Muscle layer of colon (tissue), 2 donors: ENCODE measurements around the gene TRUB2.

Experiments
- H3K27ac ChIP-seq: one replicate; pipeline ENCODE4 v1.7.0; 2013; ENCODE audit warnings: low read depth, mild to moderate bottlenecking, low read length, moderate library complexity
- H3K27me3 ChIP-seq, 2 donors: one replicate each; pipeline ENCODE4 v1.7.0; 2013; ENCODE audit warnings: low read length in 2 of 2, mild to moderate bottlenecking in 2 of 2; ENCODE audit not compliant: insufficient read depth in 2 of 2, control insufficient read depth in 1 of 2
- H3K36me3 ChIP-seq: one replicate; pipeline ENCODE4 v1.7.0; 2013; ENCODE audit warnings: mild to moderate bottlenecking, low read length; ENCODE audit not compliant: insufficient read depth
- H3K4me1 ChIP-seq: one replicate; pipeline ENCODE4 v1.7.0; 2013; ENCODE audit warnings: mild to moderate bottlenecking, low read length; ENCODE audit not compliant: insufficient read depth
- H3K4me3 ChIP-seq, 2 donors: one replicate each; pipeline ENCODE4 v1.7.0; 2013; ENCODE audit warnings: low read length in 2 of 2, low read depth in 1 of 2, mild to moderate bottlenecking in 1 of 2, moderate library complexity in 1 of 2
- H3K9ac ChIP-seq: one replicate; pipeline ENCODE4 v1.7.0; 2013; ENCODE audit warnings: low read length
- H3K9me3 ChIP-seq: one replicate; pipeline ENCODE4 v1.7.0; 2013; ENCODE audit warnings: mild to moderate bottlenecking, low read length
- donor health status: abdominal sarcoma.
- donor health status: Adenocarcinoma of cecum.

TRUB2 gene, protein sequence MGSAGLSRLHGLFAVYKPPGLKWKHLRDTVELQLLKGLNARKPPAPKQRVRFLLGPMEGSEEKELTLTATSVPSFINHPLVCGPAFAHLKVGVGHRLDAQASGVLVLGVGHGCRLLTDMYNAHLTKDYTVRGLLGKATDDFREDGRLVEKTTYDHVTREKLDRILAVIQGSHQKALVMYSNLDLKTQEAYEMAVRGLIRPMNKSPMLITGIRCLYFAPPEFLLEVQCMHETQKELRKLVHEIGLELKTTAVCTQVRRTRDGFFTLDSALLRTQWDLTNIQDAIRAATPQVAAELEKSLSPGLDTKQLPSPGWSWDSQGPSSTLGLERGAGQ

DNA sequence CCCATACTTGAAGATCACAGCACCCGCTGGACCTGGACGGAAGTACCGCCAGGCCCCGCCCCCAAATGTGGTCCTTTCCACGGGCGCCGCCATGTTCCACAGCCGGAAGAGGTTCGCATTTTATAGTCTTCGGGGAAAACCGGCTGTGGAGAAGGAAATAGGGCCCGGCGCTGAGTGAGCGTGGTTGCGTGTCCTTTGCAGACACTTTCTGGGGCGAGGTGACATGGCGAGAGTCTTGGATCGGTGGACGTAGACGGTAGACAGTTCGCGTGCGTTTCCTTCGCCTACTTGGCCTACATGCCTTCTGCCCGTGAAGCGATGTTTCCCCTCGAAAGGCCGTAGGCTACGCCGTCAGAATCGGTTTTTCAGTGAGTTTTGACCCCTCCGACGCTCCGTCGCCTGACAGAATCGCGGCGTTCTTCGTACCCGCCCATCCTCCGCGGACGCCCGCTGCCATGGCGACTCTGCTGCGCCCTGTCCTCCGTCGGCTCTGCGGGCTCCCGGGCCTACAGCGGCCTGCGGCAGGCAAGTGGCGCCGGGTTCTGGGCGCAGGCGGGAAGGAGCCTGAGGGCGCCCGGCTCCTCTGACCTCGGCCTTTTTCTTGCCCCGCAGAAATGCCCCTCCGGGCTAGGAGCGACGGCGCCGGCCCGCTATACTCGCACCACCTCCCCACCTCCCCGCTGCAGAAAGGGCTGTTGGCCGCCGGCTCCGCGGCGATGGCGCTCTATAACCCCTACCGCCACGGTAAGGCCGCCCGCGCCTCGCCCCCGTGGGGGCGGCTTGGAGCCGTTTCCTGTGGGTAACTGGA is at the start of gene TRUB2, which contains the start of gene COQ4:
Gene TRUB2 (minus strand): TSS at position 44 of the 808 bp plus-strand sequence. CDS start 39 bp downstream, at position 5.
Gene COQ4 (plus strand): TSS at position 436 of the 808 bp plus-strand sequence. CDS start 20 bp downstream, at position 456.
- peak within 1 kb of the TSS; percentile 99 for H3K4me3 ChIP-seq
- H3K9ac ChIP-seq, result peak within 1 kb of the TSS; percentile 89
- peaks cover 19% of the 10 kb centered on the region for H3K36me3 ChIP-seq
- H3K4me1 ChIP-seq, result peaks cover 15% of the 10 kb centered on the region
- no peaks in the 10 kb centered on the region for H3K27me3 ChIP-seq
- no peaks in the 10 kb centered on the region for H3K9me3 ChIP-seq
- H3K27ac ChIP-seq, result peak within 1 kb of the TSS; percentile 93

DNA sequence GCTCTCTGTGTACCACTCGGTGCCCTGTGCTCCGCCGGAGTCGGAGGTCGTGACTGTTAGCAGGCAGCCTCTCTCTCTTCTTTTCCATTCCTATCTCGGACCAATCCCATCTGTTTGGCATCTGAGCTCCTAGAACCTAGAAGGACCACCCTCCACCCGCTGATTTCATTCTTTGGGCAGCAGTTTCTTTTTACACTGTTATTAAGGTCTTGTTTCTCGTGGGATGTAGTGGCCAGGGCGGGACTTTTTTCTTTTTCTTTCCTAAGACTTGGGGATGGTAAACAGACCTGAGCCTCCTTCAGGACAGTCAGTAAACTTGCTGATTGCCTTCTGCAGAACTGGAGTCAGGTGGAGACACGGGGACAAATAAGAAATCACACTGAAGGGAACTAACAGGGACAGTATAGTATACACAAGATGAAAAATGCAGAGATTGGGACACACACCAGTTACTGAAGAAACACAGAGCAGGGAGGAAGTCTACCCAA is 49.4 kb upstream of the TRUB2 start:
- peaks cover 6% of the 10 kb centered on the region for H3K36me3 ChIP-seq
- H3K27me3 ChIP-seq, result no peaks in the 10 kb centered on the region
- H3K9ac ChIP-seq, result peak overlapping the region; percentile 90
- H3K9me3 ChIP-seq, result no peaks in the 10 kb centered on the region
- peak overlapping the region; percentile 87 for H3K27ac ChIP-seq
- peak overlapping the region; percentile 88 to 90 for H3K4me3 ChIP-seq
- peaks cover 15% of the 10 kb centered on the region for H3K4me1 ChIP-seq

GRCh38 chr9:128370752-128371629 is 48.7 kb upstream of the TRUB2 start, which contains the start of gene URM1:
Gene URM1 (plus strand): TSS chr9:128371374. CDS start chr9:128371381, 7 bp downstream.
- H3K4me3 ChIP-seq, result peak within 1 kb of the TSS; percentile 88 to 90
- H3K9ac ChIP-seq, result peak within 1 kb of the TSS; percentile 90
- H3K9me3 ChIP-seq, result no peaks in the 10 kb centered on the region
- peaks cover 6% of the 10 kb centered on the region for H3K36me3 ChIP-seq
- peak within 1 kb of the TSS; percentile 87 for H3K27ac ChIP-seq
- peaks cover 15% of the 10 kb centered on the region for H3K4me1 ChIP-seq
- H3K27me3 ChIP-seq, result no peaks in the 10 kb centered on the region

DNA sequence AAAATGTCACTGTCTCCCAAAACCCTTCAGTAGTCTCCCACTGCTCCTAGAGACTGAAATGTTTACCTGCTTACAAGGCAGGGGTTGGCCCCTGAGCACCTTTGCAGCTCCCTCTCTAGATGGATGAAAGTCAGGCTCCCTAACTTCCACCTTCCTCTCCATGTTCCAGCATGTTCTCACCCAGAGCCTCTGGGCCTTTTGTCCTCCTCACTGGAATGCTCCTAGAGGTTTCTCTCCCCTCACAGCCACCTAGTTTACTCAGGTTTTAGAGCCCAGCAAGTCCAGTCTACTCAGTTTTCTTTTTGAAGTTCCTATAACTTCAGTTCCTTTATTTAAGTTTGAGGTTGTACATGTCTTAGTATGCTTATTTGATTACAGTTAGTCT is 48.1 kb upstream of the TRUB2 start:
- no peaks in the 10 kb centered on the region for H3K27me3 ChIP-seq
- peaks cover 6% of the 10 kb centered on the region for H3K36me3 ChIP-seq
- peaks cover 17% of the 10 kb centered on the region for H3K4me1 ChIP-seq
- peak overlapping the region in 1 of 2 donors; percentile 90 for H3K4me3 ChIP-seq
- H3K9ac ChIP-seq, result peak overlapping the region; percentile 78
- H3K27ac ChIP-seq, result peak overlapping the region; percentile 87
- H3K9me3 ChIP-seq, result no peaks in the 10 kb centered on the region

DNA sequence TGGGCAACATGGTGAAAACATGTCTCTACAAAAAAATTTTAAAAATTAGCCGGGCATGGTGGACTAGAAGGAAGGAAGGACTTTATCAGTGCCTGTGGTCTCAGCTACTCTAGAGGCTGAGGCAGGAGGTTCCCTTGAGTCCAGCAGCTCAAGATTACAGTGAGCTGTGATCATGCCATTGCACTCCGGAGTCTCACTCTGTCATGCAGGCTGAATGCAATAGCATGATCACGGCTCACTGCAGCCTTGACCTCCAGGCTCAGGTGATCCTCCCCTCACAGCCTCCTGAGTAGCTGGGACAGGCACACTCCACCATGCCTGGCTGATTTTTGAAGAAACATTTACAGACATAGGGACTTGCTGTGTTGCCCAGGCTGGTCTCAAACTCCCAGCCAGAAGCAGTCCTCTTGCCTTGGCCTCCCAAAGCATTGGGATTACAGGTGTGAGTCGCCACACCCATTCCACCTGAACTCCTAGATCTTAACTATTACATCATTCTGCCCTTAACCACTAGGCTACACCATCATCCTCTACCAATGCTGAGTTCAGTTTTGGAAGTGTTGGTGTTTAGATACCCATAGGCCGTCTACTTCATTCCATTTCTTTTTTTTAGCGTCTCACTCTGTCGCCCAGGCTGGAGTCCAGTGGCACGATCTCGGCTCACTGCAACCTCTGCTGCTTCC is 46.9 kb upstream of the TRUB2 start:
- Histone ChIP-seq H3K27ac (no peak overlapping the region), H3K4me1 (peaks cover 28% of the 10 kb centered on the region), H3K27me3 (no peaks in the 10 kb centered on the region), H3K9ac (no peak overlapping the region), H3K9me3 (no peaks in the 10 kb centered on the region), H3K4me3 (no peak overlapping the region), H3K36me3 (no peaks in the 10 kb centered on the region)

DNA sequence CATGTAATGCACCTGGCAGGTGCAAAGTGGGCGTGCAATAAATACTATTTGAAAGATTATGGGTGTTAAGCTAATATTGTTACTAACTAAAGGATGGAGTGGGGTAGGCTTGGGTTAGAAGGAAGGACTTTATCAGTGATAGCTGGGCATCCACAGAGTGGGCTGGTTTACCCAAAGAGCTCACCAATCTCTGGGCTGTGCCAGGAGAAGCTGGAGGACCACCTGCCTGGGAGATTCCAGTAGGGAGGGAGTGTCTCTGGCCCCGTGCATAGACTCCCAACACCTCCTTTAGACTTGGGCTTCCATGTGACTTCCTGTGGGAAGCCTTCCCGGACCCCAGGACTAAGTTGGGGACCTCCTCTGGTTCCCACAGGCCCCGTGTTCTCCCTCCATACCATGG is 43.3 kb upstream of the TRUB2 start:
- H3K9me3 ChIP-seq, result no peaks in the 10 kb centered on the region
- no peaks in the 10 kb centered on the region for H3K36me3 ChIP-seq
- H3K4me1 ChIP-seq, result peaks cover 30% of the 10 kb centered on the region
- H3K4me3 ChIP-seq, result peak overlapping the region in 1 of 2 donors; percentile 56
- H3K9ac ChIP-seq, result no peak overlapping the region
- H3K27me3 ChIP-seq, result no peaks in the 10 kb centered on the region
- H3K27ac ChIP-seq, result no peak overlapping the region

- H3K9ac ChIP-seq, result no peak overlapping the region
These were observed 40.5 kb upstream of the TRUB2 start for GRCh38 chr9:128362774-128363173.

DNA sequence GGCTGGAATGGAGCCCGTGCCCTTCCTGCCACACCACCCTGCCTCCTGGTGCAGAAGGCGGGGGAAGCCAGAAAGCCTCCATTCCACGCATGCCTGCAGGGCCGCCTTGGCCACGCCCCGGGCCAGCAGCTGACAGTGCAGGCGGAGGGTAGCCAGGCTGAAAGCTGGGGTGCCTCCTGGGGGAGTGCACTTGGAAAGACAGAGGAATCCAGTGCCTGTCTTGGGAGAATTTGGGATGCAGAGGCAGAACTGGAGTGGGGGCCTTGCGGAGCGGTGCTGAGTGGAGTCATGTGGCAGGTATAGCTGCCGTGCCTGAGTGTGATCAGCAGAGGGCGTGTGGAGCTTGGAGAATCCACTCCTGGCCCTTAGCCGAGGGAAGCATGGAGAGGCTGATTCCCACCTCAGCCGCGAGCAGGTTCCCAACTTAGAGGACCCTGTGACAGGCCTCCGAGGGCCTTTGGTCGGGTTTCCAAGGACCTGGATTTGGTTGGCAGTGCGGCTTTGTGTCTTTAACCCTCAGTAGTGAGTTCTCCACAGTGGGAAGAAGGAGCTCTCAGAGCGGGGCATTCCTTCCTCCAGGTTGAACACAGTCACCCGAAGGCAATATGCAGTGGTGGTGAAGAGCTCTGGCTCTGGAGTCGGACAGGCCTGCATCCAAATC is 39.9 kb upstream of the TRUB2 start:
- H3K9me3 ChIP-seq, result no peaks in the 10 kb centered on the region
- H3K27ac ChIP-seq, result no peak overlapping the region
- H3K9ac ChIP-seq, result peak overlapping the region; percentile 32
- no peaks in the 10 kb centered on the region for H3K27me3 ChIP-seq
- no peaks in the 10 kb centered on the region for H3K36me3 ChIP-seq
- H3K4me1 ChIP-seq, result peaks cover 26% of the 10 kb centered on the region
- H3K4me3 ChIP-seq, result peak overlapping the region; percentile 22 to 66

More at GRCh38 chr9:128362774-128363173, 40.5 kb upstream of the TRUB2 start:
- Histone ChIP-seq H3K9me3 (no peaks in the 10 kb centered on the region), H3K4me1 (peaks cover 26% of the 10 kb centered on the region), H3K27me3 (no peaks in the 10 kb centered on the region), H3K4me3 (no peak overlapping the region), H3K36me3 (no peaks in the 10 kb centered on the region), H3K27ac (no peak overlapping the region)

- Histone ChIP-seq H3K9me3 (no peaks in the 10 kb centered on the region), H3K4me3 (peak overlapping the region; percentile 22 to 66), H3K4me1 (peaks cover 26% of the 10 kb centered on the region), H3K36me3 (no peaks in the 10 kb centered on the region), H3K9ac (no peak overlapping the region), H3K27ac (peak overlapping the region; percentile 12), H3K27me3 (no peaks in the 10 kb centered on the region)
These were observed 39.2 kb upstream of the TRUB2 start for GRCh38 chr9:128361296-128361985.
